ENCODE measurements around the gene IDH1. TPM values are rescaled to one million over a fixed set of nuclear protein-coding genes. Genes with fewer than 3 reads are reported as not detected.

IDH1 gene
- total and polyA plus RNA-seq, 3 donors from 2014 or later: 80.0 to 120 (median 93.4) TPM

DNA sequence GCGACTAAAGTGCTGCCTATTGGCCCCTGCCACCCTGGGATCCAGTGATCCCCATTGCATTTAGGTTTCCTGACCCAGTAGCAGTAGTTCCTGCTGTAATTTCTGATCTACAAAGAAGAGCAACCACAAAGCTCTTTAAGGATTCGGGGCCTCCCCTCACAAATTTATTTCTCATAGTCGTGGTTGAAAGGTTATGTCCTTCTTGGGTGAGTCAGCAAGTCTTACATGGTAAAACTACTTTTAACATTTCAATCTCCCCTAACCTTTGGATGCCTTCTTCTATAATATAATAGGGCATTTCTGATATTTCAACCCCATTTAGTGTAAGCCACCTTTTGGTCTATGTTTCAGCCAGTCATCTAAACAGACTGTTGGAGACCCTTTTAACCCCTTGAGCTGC, 26.1 kb upstream of the IDH1 start:
- no peaks in the 10 kb centered on the region for H3K27me3 ChIP-seq
- no peaks in the 10 kb centered on the region for H3K4me1 ChIP-seq
- H3K4me3 ChIP-seq: no peak overlapping the region
- intact Hi-C loops (cut with DNase I; ENCODE audit: low total_unique reads): no loop called here
- no peak overlapping the region for H3K27ac ChIP-seq
- DNase-seq: no peak
- H3K9me3 ChIP-seq: no peaks in the 10 kb centered on the region
- TF ChIP-seq, protein P1, sequence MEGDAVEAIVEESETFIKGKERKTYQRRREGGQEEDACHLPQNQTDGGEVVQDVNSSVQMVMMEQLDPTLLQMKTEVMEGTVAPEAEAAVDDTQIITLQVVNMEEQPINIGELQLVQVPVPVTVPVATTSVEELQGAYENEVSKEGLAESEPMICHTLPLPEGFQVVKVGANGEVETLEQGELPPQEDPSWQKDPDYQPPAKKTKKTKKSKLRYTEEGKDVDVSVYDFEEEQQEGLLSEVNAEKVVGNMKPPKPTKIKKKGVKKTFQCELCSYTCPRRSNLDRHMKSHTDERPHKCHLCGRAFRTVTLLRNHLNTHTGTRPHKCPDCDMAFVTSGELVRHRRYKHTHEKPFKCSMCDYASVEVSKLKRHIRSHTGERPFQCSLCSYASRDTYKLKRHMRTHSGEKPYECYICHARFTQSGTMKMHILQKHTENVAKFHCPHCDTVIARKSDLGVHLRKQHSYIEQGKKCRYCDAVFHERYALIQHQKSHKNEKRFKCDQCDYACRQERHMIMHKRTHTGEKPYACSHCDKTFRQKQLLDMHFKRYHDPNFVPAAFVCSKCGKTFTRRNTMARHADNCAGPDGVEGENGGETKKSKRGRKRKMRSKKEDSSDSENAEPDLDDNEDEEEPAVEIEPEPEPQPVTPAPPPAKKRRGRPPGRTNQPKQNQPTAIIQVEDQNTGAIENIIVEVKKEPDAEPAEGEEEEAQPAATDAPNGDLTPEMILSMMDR (IDR thresholded peaks at IDR 0.05): no peak
- TF ChIP-seq POLR2A (IDR thresholded peaks at IDR 0.05): no peak
- 93 to 95% methylated on average over 3 of the region's 3 CpGs for WGBS, 2 donors
- no peaks in the 10 kb centered on the region for H3K36me3 ChIP-seq (ENCODE audit: low read depth, missing control alignments)

DNA sequence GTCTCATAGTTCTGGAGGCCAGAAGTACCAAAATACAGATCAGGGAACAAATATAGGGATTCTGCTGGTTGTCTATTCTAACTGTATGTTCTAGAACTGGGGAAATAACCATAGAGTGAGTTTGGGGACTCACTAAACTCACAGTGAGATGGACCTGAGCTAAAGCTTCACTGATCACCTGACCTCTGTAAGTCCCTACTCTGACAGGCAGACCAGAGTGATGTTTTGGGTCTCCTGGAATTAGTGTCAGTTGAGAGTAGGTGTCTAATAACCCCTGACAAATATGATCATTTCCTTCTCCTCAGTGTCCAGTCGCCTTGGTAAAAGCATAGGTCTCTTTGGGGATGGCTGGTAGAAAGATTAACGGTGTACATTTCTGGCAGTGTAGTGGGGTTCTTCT, 25.4 kb upstream of the IDH1 start:
- WGBS, 2 donors: 91 to 100% methylated on average over 2 of the region's 2 CpGs

DNA sequence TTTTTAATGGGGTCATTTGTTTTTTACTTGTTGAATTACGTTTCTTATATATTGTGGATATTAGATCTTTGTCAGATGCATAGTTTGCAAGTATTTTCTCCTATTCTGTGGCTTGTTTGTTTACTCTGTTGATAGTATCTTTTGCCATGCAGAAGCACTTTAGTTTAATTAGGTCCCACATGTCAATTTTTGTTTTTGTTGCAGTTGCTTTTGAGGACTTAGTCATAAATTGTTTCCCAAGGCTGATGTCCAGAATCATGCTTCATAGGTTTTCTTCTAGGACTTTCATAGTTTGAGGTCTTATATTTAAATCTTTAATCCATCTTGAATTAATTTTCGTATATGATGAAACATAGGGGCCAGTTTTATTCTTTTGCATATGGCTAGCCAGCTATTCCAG, 24.4 kb upstream of the IDH1 start:
- Histone ChIP-seq H3K27ac (no peak overlapping the region), H3K9me3 (no peaks in the 10 kb centered on the region), H3K4me1 (no peaks in the 10 kb centered on the region), H3K27me3 (no peaks in the 10 kb centered on the region), H3K4me3 (no peak overlapping the region), H3K36me3 (ENCODE audit: low read depth, missing control alignments) (no peaks in the 10 kb centered on the region)
- WGBS, 2 donors: 90 to 97% methylated on average over 2 of the region's 2 CpGs
- no peak for TF ChIP-seq POLR2A (IDR thresholded peaks at IDR 0.05)
- TF ChIP-seq, protein P1 (IDR thresholded peaks at IDR 0.05): no peak
- intact Hi-C loops (cut with DNase I; ENCODE audit: low total_unique reads): no loop called here
- no peak for DNase-seq

More for the DNA sequence above, 25.4 kb upstream of the IDH1 start:
- H3K36me3 ChIP-seq (ENCODE audit: low read depth, missing control alignments): no peaks in the 10 kb centered on the region
- no peak for DNase-seq
- H3K9me3 ChIP-seq: no peaks in the 10 kb centered on the region
- TF ChIP-seq POLR2A (IDR thresholded peaks at IDR 0.05): no peak
- TF ChIP-seq, protein P1 (IDR thresholded peaks at IDR 0.05): no peak
- no peak overlapping the region for H3K27ac ChIP-seq
- no peaks in the 10 kb centered on the region for H3K4me1 ChIP-seq
- H3K27me3 ChIP-seq: no peaks in the 10 kb centered on the region
- intact Hi-C loops (cut with DNase I; ENCODE audit: low total_unique reads): no loop called here
- no peak overlapping the region for H3K4me3 ChIP-seq

DNA sequence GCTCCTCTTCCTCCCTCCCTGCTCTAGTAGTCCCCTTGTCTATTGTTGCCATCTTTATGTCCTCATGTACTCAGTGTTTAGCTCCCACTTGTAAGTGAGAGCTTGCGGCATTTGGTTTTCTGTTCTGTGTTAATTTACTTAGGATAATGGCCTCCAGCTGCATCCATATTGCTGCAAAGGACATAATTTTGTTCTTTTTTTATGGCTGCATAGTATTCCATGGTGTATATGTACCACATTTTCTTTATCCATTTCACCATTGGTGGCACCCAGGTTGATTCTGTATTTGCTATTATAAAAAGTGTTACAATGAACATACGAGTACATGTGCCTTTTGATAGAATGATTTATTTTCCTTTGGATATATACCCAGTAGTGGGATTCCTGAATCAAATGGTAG, 23.7 kb upstream of the IDH1 start:
- Histone ChIP-seq H3K27me3 (no peaks in the 10 kb centered on the region), H3K4me3 (no peak overlapping the region), H3K27ac (no peak overlapping the region), H3K4me1 (no peaks in the 10 kb centered on the region), H3K9me3 (no peaks in the 10 kb centered on the region), H3K36me3 (ENCODE audit: low read depth, missing control alignments) (no peaks in the 10 kb centered on the region)
- WGBS, 2 donors: 98 to 99% methylated on average over 2 of the region's 2 CpGs
- intact Hi-C loops (cut with DNase I; ENCODE audit: low total_unique reads): no loop called here
- DNase-seq: no peak
- no peak for TF ChIP-seq POLR2A (IDR thresholded peaks at IDR 0.05)
- TF ChIP-seq, protein P1 (IDR thresholded peaks at IDR 0.05): no peak

DNA sequence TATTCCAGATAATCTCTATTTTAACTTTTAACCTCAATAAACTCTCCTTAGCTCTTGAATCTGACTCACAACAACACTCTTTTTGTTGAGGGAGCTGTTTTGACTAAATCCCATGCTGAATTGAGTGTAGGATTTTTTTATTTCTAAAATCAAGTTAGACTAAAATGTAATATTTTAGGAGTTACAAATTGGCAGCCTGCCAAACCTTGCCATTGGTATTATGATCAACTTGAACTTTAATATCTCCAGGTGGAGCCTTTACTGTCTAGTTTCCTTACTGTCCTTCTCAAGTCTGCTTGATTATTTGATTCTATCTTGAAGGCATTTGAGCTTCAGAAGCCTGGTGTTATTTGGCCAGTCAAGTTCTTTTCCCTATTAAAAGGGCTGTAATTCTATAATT, 19.9 kb upstream of the IDH1 start:
- H3K36me3 ChIP-seq (ENCODE audit: low read depth, missing control alignments): no peaks in the 10 kb centered on the region
- intact Hi-C loops (cut with DNase I; ENCODE audit: low total_unique reads): no loop called here
- no peak for DNase-seq
- no peaks in the 10 kb centered on the region for H3K27me3 ChIP-seq
- H3K4me3 ChIP-seq: no peak overlapping the region
- TF ChIP-seq, protein P1 (IDR thresholded peaks at IDR 0.05): no peak
- H3K9me3 ChIP-seq: no peaks in the 10 kb centered on the region
- no peak overlapping the region for H3K27ac ChIP-seq
- no peaks in the 10 kb centered on the region for H3K4me1 ChIP-seq

All from testis (tissue), 3 donors.